A673 (cell line): ENCODE measurements around the gene IQGAP1. TPM values are rescaled to one million over a fixed set of nuclear protein-coding genes. Genes with fewer than 3 reads are reported as not detected.
"Not testable (repeated sequence)": the region's sequence is repeated elsewhere in the genome, so short reads cannot be mapped to it uniquely, and the experiment has no call there.

Experiments used
- BruUV-seq: library from RNA; stranded (reverse); fragments of 400-500 nt; replicated peaks from 2 replicates; lab custom pipeline; 2021; lab: Mats Ljungman, UMichigan
- CTCF ChIA-PET: fragments of 300-600 bp; sonication (Branson Sonifier 250); formaldehyde crosslinking; loops from one replicate; lab custom pipeline; 2022; ENCODE audit warnings: antibody characterized with exemption; lab: Charles Lee
- POLR2A ChIA-PET: fragments of 300-600 bp; sonication (Branson Sonifier 250); formaldehyde crosslinking; loops from one replicate; lab custom pipeline; 2022; ENCODE audit warnings: antibody characterized with exemption; ENCODE audit not compliant: low non-redundant PET; lab: Charles Lee
- DNase-seq: peaks from one replicate; pipeline ENCODE4 v3.0.0-alpha.2; 2015; ENCODE audit warnings: low spot score
- H3K27ac ChIP-seq: fragments of 200-600 bp; sonication (generic); 2 replicates; pipeline ENCODE4 v1.5.1; 2016; ENCODE audit warnings: mixed run types, low read depth, mild to moderate bottlenecking, mixed read lengths, antibody characterized with exemption, low read length; ENCODE audit not compliant: poor library complexity, severe bottlenecking
- H3K27me3 ChIP-seq: fragments of 200-600 bp; sonication (generic); replicated peaks from 2 replicates; pipeline ENCODE4 v1.6.1; 2017; ENCODE audit warnings: mixed run types, low read depth, mild to moderate bottlenecking, mixed read lengths, antibody characterized with exemption, low read length; ENCODE audit not compliant: insufficient read depth, poor library complexity
- H3K36me3 ChIP-seq: fragments of 200-600 bp; sonication (generic); 2 replicates; pipeline ENCODE4 v1.6.1; 2016; ENCODE audit warnings: mixed run types, mild to moderate bottlenecking, mixed read lengths, antibody characterized with exemption, low read length; ENCODE audit not compliant: insufficient read depth, poor library complexity, severe bottlenecking
- H3K4me1 ChIP-seq: fragments of 200-600 bp; sonication (generic); 2 replicates; pipeline ENCODE4 v1.6.1; 2017; ENCODE audit warnings: mixed run types, mild to moderate bottlenecking, mixed read lengths, antibody characterized with exemption, low read length; ENCODE audit not compliant: insufficient read depth, poor library complexity, severe bottlenecking
- H3K4me3 ChIP-seq: fragments of 200-600 bp; sonication (generic); 2 replicates; pipeline ENCODE4 v1.5.1; 2016; ENCODE audit warnings: low read depth, mixed run types, mild to moderate bottlenecking, mixed read lengths, low read length; ENCODE audit not compliant: poor library complexity, severe bottlenecking
- H3K9me3 ChIP-seq: fragments of 200-600 bp; sonication (generic); 2 replicates; pipeline ENCODE4 v1.6.1; 2016; ENCODE audit warnings: mixed run types, low read depth, mild to moderate bottlenecking, mixed read lengths, antibody characterized with exemption, low read length; ENCODE audit not compliant: poor library complexity, severe bottlenecking
- CTCF ChIP-seq: fragments of 300-800, 200-600 bp; sonication (generic); conservative IDR thresholded peaks from 2 replicates; pipeline ENCODE4 v1.5.1; 2017; ENCODE audit warnings: low read depth, mild to moderate bottlenecking, antibody characterized with exemption, low read length, moderate library complexity, mixed read lengths
- EZH2 ChIP-seq: fragments of 200-600 bp; sonication (generic); IDR thresholded peaks from 2 replicates; pipeline ENCODE4 v1.6.1; 2017; ENCODE audit warnings: borderline replicate concordance, low read depth, mild to moderate bottlenecking, mixed read lengths, antibody characterized with exemption, low read length; ENCODE audit not compliant: poor library complexity, severe bottlenecking
- intact Hi-C: fragments of 100-400 bp; cut with micrococcal nuclease; formaldehyde crosslinking; loops from one replicate; pipeline ENCODE4 v1.10.0; 2022; ENCODE audit not compliant: unreplicated experiment
- total RNA-seq: library from RNA; stranded (reverse); gene quantifications from 2 replicates; pipeline ENCODE4 v1.2.3, GENCODE V29; 2021

Gene IQGAP1
- total RNA-seq, 1 experiment from 2014 or later: 119 TPM

DNA sequence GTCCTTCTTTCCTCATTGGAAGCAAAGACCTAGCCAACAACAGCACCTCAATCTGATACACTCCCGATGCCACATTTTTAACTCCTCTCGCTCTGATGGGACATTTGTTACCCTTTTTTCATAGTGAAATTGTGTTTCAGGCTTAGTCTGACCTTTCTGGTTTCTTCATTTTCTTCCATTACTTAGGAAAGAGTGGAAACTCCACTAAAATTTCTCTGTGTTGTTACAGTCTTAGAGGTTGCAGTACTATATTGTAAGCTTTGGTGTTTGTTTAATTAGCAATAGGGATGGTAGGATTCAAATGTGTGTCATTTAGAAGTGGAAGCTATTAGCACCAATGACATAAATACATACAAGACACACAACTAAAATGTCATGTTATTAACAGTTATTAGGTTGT, 112.1 kb downstream of the IQGAP1 start:
- Histone ChIP-seq H3K36me3 (peaks cover 35% of the 10 kb centered on the region), H3K27me3 (no peaks in the 10 kb centered on the region), H3K9me3 (no peaks in the 10 kb centered on the region), H3K27ac (no peak overlapping the region), H3K4me1 (no peaks in the 10 kb centered on the region), H3K4me3 (no peak overlapping the region)
- intact Hi-C loops: no loop called here
- DNase-seq: no peak
- POLR2A ChIA-PET: interaction anchor here (0.6 kb wide), 1 partner anchor 490 kb away, joined by 3 read pairs; no protein-coding TSS in a partner anchor
- no TSS peak for BruUV-seq
- TF ChIP-seq EZH2 (no peak), CTCF (no peak)
- CTCF ChIA-PET: interaction anchor here (0.5 kb wide), 1 partner anchor 182 kb away, joined by 9 read pairs; no protein-coding TSS in a partner anchor

DNA sequence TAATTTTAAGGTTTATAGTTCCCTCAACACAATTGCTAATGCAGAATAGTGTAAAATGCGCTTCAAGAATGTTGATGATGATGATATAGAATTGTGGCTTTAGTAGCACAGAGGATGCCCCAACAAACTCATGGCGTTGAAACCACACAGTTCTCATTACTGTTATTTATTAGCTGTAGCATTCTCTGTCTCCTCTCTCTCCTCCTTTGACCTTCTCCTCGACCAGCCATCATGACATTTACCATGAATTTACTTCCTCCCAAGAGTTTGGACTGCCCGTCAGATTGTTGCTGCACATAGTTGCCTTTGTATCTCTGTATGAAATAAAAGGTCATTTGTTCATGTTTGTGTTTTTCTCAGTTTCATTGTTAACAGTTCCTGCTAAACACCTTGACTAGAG, 113.9 kb downstream of the IQGAP1 start:
- DNase-seq: no peak
- ChIA-PET CTCF (no interaction called here), POLR2A (no interaction called here)
- intact Hi-C loops: no loop called here
- H3K4me3 ChIP-seq: no peak overlapping the region
- H3K27me3 ChIP-seq: no peaks in the 10 kb centered on the region
- no peak for TF ChIP-seq EZH2
- no peak for TF ChIP-seq CTCF
- H3K9me3 ChIP-seq: no peaks in the 10 kb centered on the region
- peaks cover 33% of the 10 kb centered on the region for H3K36me3 ChIP-seq
- no TSS peak for BruUV-seq
- peaks cover 7% of the 10 kb centered on the region for H3K4me1 ChIP-seq
- H3K27ac ChIP-seq: no peak overlapping the region

- intact Hi-C loops, H3K4me3 ChIP-seq, H3K4me1 ChIP-seq, H3K27me3 ChIP-seq, DNase-seq, CTCF ChIA-PET, H3K27ac ChIP-seq, BruUV-seq, H3K36me3 ChIP-seq, H3K9me3 ChIP-seq: not testable (repeated sequence)
- POLR2A ChIA-PET: interaction anchor here (0.7 kb wide), 1 partner anchor 103 kb away, joined by 3 read pairs; no protein-coding TSS in a partner anchor
Observed at GRCh38 chr15:90510781-90511180, 122.7 kb downstream of the IQGAP1 start.

GRCh38 chr15:90511211-90511618, 123.2 kb downstream of the IQGAP1 start:
- H3K4me3 ChIP-seq, BruUV-seq, H3K27me3 ChIP-seq, H3K36me3 ChIP-seq, DNase-seq, H3K9me3 ChIP-seq, CTCF ChIA-PET, intact Hi-C loops, H3K4me1 ChIP-seq, H3K27ac ChIP-seq: not testable (repeated sequence)
- POLR2A ChIA-PET: interaction anchor here (0.7 kb wide), 1 partner anchor 103 kb away, joined by 3 read pairs; no protein-coding TSS in a partner anchor
